AG10803 (cell line): Measurements from ENCODE around the gene LEPR.

ENCODE experiments used
- DNase-seq: peaks from one replicate; pipeline ENCODE4 v3.0.0; 2010; ENCODE audit warnings: low read depth
- H3K4me3 ChIP-seq: 2 replicates; pipeline ENCODE4 v1.5.1; 2011; ENCODE audit warnings: mild to moderate bottlenecking, low read length, control low read depth
- TF ChIP-seq, protein P1 (sequence below): conservative IDR thresholded peaks from 2 replicates; pipeline ENCODE4 v1.5.1; 2011; ENCODE audit warnings: mild to moderate bottlenecking, low read length, control low read depth, inconsistent platforms

The LEPR gene

DNA sequence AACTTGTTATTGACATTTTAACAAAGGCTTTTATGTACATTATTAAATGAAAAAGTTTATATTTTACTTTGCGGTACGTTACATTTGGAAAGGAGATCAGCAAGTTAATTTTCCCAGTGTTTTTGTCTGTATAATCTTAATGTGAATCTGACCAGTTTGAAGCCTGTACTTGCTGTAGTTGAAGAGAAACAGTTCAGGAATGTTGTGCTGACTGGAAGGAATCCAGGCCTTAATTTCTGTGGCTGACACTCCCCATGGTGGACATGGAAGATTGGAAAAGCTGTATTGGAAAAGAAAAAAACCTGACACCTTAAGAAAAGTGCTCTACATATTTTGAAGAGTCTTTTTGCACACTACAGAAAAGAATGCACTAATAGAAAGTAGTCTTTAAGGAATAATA lies 15.5 kb downstream of the LEPR start:
- TF ChIP-seq, protein P1, sequence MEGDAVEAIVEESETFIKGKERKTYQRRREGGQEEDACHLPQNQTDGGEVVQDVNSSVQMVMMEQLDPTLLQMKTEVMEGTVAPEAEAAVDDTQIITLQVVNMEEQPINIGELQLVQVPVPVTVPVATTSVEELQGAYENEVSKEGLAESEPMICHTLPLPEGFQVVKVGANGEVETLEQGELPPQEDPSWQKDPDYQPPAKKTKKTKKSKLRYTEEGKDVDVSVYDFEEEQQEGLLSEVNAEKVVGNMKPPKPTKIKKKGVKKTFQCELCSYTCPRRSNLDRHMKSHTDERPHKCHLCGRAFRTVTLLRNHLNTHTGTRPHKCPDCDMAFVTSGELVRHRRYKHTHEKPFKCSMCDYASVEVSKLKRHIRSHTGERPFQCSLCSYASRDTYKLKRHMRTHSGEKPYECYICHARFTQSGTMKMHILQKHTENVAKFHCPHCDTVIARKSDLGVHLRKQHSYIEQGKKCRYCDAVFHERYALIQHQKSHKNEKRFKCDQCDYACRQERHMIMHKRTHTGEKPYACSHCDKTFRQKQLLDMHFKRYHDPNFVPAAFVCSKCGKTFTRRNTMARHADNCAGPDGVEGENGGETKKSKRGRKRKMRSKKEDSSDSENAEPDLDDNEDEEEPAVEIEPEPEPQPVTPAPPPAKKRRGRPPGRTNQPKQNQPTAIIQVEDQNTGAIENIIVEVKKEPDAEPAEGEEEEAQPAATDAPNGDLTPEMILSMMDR = peak; percentile 14
- DNase-seq = peak; percentile 89
- H3K4me3 ChIP-seq = no peak overlapping the region

DNA sequence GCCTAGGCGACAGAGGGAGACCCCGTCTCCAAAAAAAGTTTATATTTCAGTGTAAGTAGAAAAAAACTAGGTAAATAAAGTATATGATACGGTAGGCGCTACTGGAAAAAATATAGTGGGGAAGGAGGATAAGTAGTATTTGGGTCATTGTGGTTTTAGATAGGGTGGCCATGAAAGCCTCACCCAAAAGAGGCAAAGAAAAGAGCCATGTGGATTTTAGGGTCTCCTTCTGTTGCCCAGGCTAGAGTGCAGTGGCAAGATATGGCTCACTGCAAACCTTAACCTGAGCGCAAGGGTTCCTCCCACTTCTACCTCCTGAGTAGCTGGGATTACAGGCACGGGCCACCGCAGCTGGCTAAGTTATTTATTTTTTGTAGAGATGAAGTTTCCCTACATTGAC lies 17.1 kb downstream of the LEPR start:
- no peak overlapping the region for H3K4me3 ChIP-seq
- DNase-seq = no peak
- TF ChIP-seq, protein P1 = no peak

DNA sequence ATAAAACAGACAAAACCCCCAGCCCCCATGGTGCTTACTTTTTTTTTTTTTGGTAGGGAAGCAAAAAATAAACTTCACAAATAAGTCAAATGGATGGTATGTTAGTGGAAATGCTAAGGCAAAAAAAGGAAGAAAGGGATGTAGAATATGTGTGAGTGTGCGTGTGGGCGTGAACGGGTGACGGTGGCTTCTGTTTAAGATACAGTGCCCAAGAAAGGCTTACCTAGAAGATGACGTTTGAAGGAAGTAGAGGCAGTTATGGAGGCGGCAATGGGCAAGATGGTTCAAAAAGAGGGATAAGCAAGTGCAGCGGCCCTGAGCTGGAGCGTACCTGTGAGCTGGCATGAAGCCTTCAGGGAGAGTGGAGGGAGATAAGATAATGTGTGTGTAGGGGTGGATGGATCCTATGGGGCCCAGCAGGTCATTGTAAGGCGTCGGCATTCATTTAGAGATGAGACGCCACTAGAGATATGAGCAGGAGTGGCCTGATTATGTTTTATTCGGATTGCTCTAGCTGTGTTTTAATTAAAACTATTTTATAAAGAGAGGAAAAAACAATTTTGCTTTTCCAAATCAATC lies 19.9 kb downstream of the LEPR start:
- TF ChIP-seq, protein P1 = no peak
- no peak for DNase-seq
- H3K4me3 ChIP-seq = no peak overlapping the region

DNA sequence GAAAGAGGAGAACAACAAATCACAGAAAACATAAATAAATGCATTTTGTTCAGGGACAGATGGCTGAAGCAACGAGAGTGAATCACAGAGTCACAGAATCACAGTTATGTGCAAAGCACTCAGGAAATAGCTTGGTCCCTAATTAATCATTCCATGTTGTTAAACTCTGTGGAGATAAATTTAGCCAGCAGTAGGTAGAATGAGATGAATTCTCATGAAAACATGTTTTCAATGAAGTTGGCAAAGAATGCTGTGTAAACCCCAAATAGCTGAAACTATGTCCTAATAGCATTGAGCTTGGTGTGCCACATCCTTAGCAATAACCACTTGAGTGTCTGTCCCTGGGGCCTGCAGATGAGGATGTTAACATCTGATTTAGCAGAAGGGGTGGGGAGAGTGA lies 20.4 kb downstream of the LEPR start:
- peak; percentile 96 for DNase-seq
- H3K4me3 ChIP-seq = no peak overlapping the region
- TF ChIP-seq, protein P1 = no peak

DNA sequence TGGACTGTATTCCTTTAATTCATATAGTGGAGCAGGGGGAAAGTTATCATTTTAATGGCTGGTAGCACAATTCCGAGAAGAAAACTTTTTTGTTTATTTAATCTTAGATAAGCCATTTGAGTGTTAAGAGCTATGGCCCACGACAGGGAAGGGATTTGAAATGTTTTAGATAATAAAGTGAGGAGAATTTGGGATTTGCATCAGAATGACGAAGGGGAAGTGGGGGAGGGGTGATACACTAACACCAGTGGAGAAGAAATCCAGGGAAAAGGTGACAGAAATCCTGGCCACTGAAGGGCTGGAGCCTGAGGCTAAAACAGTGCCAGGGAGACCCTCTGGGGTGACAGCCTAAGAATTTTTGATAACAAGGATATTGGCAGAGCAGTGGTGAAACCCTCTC lies 21.0 kb downstream of the LEPR start:
- H3K4me3 ChIP-seq = no peak overlapping the region
- TF ChIP-seq, protein P1 = no peak
- DNase-seq = no peak

DNA sequence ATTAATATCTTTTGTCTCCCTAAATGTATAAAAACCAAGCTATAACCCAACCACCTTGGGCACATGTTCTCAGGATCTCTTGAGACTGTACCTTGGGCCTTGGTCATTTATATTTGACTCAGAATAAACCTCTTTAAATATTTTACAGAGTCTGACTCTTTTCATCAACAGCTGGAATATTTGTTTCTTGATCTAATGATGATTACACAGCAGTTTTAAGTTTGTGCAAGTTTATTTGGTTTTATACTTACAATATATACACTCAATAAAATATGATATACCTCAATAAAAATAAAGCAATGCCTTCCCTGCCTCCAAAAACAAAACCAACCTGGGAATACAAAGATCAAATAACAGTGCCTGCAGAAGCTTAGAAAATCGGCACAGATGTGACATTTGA lies 22.0 kb downstream of the LEPR start:
- no peak overlapping the region for H3K4me3 ChIP-seq
- TF ChIP-seq, protein P1 = no peak
- no peak for DNase-seq

DNA sequence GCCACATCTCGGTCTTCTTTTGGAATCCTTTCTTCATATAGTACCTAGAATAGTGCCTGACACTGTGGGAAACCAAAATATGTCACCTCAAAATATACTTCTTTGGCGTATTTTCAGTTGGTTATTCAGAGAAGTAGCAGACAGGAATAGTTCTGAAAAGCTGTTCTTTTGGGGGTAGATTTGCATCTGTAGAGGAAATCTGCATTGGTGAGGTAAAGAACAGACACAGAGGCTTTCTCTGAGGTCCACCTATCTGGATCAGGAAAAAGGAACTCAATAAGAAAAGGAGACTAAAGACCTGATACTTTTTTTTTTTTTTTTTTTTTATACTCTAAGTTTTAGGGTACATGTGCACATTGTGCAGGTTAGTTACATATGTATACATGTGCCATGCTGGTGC lies 23.2 kb downstream of the LEPR start:
- DNase-seq = no peak
- H3K4me3 ChIP-seq = no peak overlapping the region
- TF ChIP-seq, protein P1 = no peak
